H1 (cell line): ENCODE measurements around the gene ID1. TPM values are rescaled to one million over a fixed set of nuclear protein-coding genes. Genes with fewer than 3 reads are reported as not detected.

Source experiments
- CTCF ChIA-PET: fragments of 300-600 bp; sonication (Branson Sonifier 250); formaldehyde crosslinking; loops from one replicate; lab custom pipeline; 2021; ENCODE audit not compliant: partially characterized antibody; lab: Charles Lee
- POLR2A ChIA-PET: fragments of 300-600 bp; sonication (Branson Sonifier 250); formaldehyde crosslinking; loops from one replicate; lab custom pipeline; 2021; ENCODE audit warnings: inconsistent platforms; ENCODE audit not compliant: partially characterized antibody; lab: Charles Lee
- DNase-seq, 2 experiments: peaks; one replicate each; pipeline versions ENCODE4 v3.0.0 to v3.0.0-alpha.2; 2010 to 2022; ENCODE audit warnings: low spot score in 2 of 2, low read depth in 1 of 2, mixed read lengths in 1 of 2
- FAIRE-seq: peaks from 2 replicates; lab custom pipeline; 2011; peaks lifted over from hg19 to GRCh38; lab: Jason Lieb, UNC
- H2AFZ ChIP-seq: 2 replicates; pipeline ENCODE4 v1.8.1; 2012; ENCODE audit warnings: low read length, inconsistent platforms
- H2AK5ac ChIP-seq: 2 replicates; pipeline ENCODE4 v1.6.1; 2013; ENCODE audit warnings: low read depth, low read length
- H2BK120ac ChIP-seq: replicated peaks from 2 replicates; pipeline ENCODE3; 2013; ENCODE audit warnings: low read depth, low read length, inconsistent platforms
- H2BK12ac ChIP-seq: 2 replicates; pipeline ENCODE4 v1.6.1; 2013; ENCODE audit warnings: low read depth, low read length
- H2BK15ac ChIP-seq: 2 replicates; pipeline ENCODE4 v1.6.1; 2013; ENCODE audit warnings: low read length
- H2BK20ac ChIP-seq: 2 replicates; pipeline ENCODE4 v1.6.1; 2013; ENCODE audit warnings: low read length
- H2BK5ac ChIP-seq: 2 replicates; pipeline ENCODE4 v1.6.1; 2013; ENCODE audit warnings: low read depth, low read length
- H3K14ac ChIP-seq: 2 replicates; pipeline ENCODE4 v1.6.1; 2013; ENCODE audit warnings: inconsistent platforms; ENCODE audit not compliant: insufficient read length
- H3K18ac ChIP-seq: 2 replicates; pipeline ENCODE4 v1.6.1; 2013; ENCODE audit warnings: low read length; ENCODE audit errors: extremely low read depth
- H3K23ac ChIP-seq: 2 replicates; pipeline ENCODE4 v1.6.1; 2013; ENCODE audit warnings: inconsistent platforms; ENCODE audit not compliant: insufficient read length
- H3K23me2 ChIP-seq: 2 replicates; pipeline ENCODE4 v1.6.1; 2013; ENCODE audit warnings: low read depth, low read length
- H3K27ac ChIP-seq: 2 replicates; pipeline ENCODE4 v1.6.1; 2011; ENCODE audit warnings: low read depth, low read length, inconsistent platforms
- H3K27me3 ChIP-seq, 4 experiments: replicated peaks in 1 of 4; 1 replicate in 1 of 4; 2 replicates in 3 of 4; pipeline versions ENCODE4 v1.6.1 to v1.8.1; 2011 to 2013; ENCODE audit warnings: low read length in 3 of 4, mild to moderate bottlenecking in 3 of 4, inconsistent platforms in 2 of 4, mixed read lengths in 2 of 4, moderate library complexity in 1 of 4; ENCODE audit not compliant: control insufficient read depth in 3 of 4, insufficient read depth in 3 of 4; ENCODE audit errors: extremely low read depth in 1 of 4
- H3K36me3 ChIP-seq, 4 experiments: 2 replicates each; pipeline versions ENCODE4 v1.6.1 to v1.8.1; 2011 to 2013; ENCODE audit warnings: mild to moderate bottlenecking in 4 of 4, low read length in 3 of 4, moderate library complexity in 2 of 4, control low read depth in 1 of 4, inconsistent platforms in 1 of 4; ENCODE audit not compliant: insufficient read depth in 4 of 4, control insufficient read depth in 2 of 4
- H3K4ac ChIP-seq: replicated peaks from 2 replicates; pipeline ENCODE3; 2013; ENCODE audit warnings: low read length, low read depth, mixed read lengths, inconsistent platforms; ENCODE audit not compliant: insufficient read length
- H3K4me1 ChIP-seq, 4 experiments: replicated peaks in 1 of 4; 1 replicate in 1 of 4; 2 replicates in 3 of 4; pipeline versions ENCODE4 v1.6.1 to v1.8.1; 2011 to 2013; ENCODE audit warnings: low read length in 3 of 4, inconsistent platforms in 2 of 4, mixed read lengths in 1 of 4; ENCODE audit not compliant: insufficient read depth in 4 of 4, control insufficient read depth in 3 of 4
- H3K4me2 ChIP-seq, 2 experiments: 2 replicates each; pipeline versions ENCODE4 v1.6.1 to v1.8.1; 2011 to 2013; ENCODE audit warnings: low read depth in 2 of 2, low read length in 2 of 2, control low read depth in 1 of 2, inconsistent platforms in 1 of 2, mild to moderate bottlenecking in 1 of 2; ENCODE audit not compliant: insufficient read depth in 1 of 2
- H3K4me3 ChIP-seq, 4 experiments: fragments of 200-600, 300-600 bp in 1 of 4; sonication (generic), shearing (Covaris generic), sonication (Bioruptor Twin) in 1 of 4; 2 replicates each; pipeline versions ENCODE4 v1.5.1 to v1.8.1; 2011 to 2016; ENCODE audit warnings: low read length in 4 of 4, low read depth in 3 of 4, control low read depth in 2 of 4, inconsistent platforms in 2 of 4, mild to moderate bottlenecking in 2 of 4, mixed read lengths in 1 of 4, moderate library complexity in 1 of 4; ENCODE audit not compliant: insufficient read depth in 2 of 4; ENCODE audit errors: extremely low read depth in 1 of 4
- H3K56ac ChIP-seq: replicated peaks from 2 replicates; pipeline ENCODE3; 2013; ENCODE audit warnings: low read depth, mild to moderate bottlenecking, mixed read lengths, low read length, inconsistent platforms; ENCODE audit not compliant: insufficient read length
- H3K79me1 ChIP-seq: 2 replicates; pipeline ENCODE4 v1.6.1; 2013; ENCODE audit warnings: low read depth, low read length, control low read depth
- H3K79me2 ChIP-seq, 2 experiments: 2 replicates each; pipeline versions ENCODE4 v1.6.1 to v1.8.1; 2012 to 2013; ENCODE audit warnings: low read length in 2 of 2, mild to moderate bottlenecking in 2 of 2, inconsistent platforms in 1 of 2; ENCODE audit not compliant: insufficient read depth in 2 of 2, control insufficient read depth in 1 of 2
- H3K9ac ChIP-seq, 4 experiments: replicated peaks in 1 of 4; 1 replicate in 1 of 4; 2 replicates in 3 of 4; pipeline versions ENCODE4 v1.6.1 to v1.8.1; 2011 to 2013; ENCODE audit warnings: low read depth in 3 of 4, low read length in 3 of 4, control low read depth in 2 of 4, mild to moderate bottlenecking in 2 of 4, moderate library complexity in 2 of 4, inconsistent platforms in 1 of 4; ENCODE audit errors: extremely low read depth in 1 of 4
- H3K9me3 ChIP-seq, 2 experiments: 2 replicates each; pipeline versions ENCODE4 v1.6.1 to v1.8.1; 2012 to 2013; ENCODE audit warnings: mild to moderate bottlenecking in 2 of 2, moderate library complexity in 2 of 2, control low read depth in 1 of 2, inconsistent platforms in 1 of 2, low read depth in 1 of 2, low read length in 1 of 2, mixed read lengths in 1 of 2; ENCODE audit not compliant: insufficient read depth in 2 of 2
- H4K20me1 ChIP-seq, 2 experiments: replicated peaks in 1 of 2; 2 replicates each; pipeline versions ENCODE3 to v1.8.1; 2011 to 2013; ENCODE audit warnings: inconsistent platforms in 2 of 2, low read length in 2 of 2, mild to moderate bottlenecking in 1 of 2; ENCODE audit not compliant: insufficient read depth in 2 of 2, control insufficient read depth in 1 of 2
- H4K5ac ChIP-seq: 2 replicates; pipeline ENCODE4 v1.6.1; 2013; ENCODE audit warnings: low read length, low read depth, mixed read lengths, inconsistent platforms; ENCODE audit not compliant: insufficient read length
- H4K8ac ChIP-seq: 2 replicates; pipeline ENCODE4 v1.8.0; 2013; ENCODE audit warnings: mild to moderate bottlenecking, moderate library complexity, low read length, inconsistent platforms; ENCODE audit not compliant: insufficient read depth; ENCODE audit errors: extremely low read depth
- H4K91ac ChIP-seq: replicated peaks from 2 replicates; pipeline ENCODE3; 2013; ENCODE audit warnings: low read length, mixed read lengths, inconsistent platforms; ENCODE audit not compliant: insufficient read length
- CEBPB ChIP-seq: IDR thresholded peaks from 2 replicates; pipeline ENCODE4 v1.6.1; 2012; ENCODE audit warnings: low read depth, low read length
- CHD1 ChIP-seq: IDR thresholded peaks from 2 replicates; pipeline ENCODE4 v1.6.1; 2012; ENCODE audit warnings: low read depth, low read length, improper control_type of control experiment
- CREB1 ChIP-seq: IDR thresholded peaks from 2 replicates; pipeline ENCODE4 v1.6.1; 2012; ENCODE audit warnings: inconsistent platforms
- EZH2 ChIP-seq: fragments of 200-600 bp; sonication (generic); IDR thresholded peaks from 2 replicates; pipeline ENCODE4 v1.7.1; 2012; ENCODE audit warnings: low read depth, mild to moderate bottlenecking, moderate library complexity, low read length, inconsistent platforms; ENCODE audit not compliant: severe bottlenecking
- JUND ChIP-seq: IDR thresholded peaks from 2 replicates; pipeline ENCODE4 v1.6.1; 2011; ENCODE audit warnings: mild to moderate bottlenecking, improper control_type of control experiment, low read length
- POU5F1 ChIP-seq: IDR thresholded peaks from 2 replicates; pipeline ENCODE4 v1.6.1; 2011; ENCODE audit warnings: low read depth, mild to moderate bottlenecking, low read length, moderate library complexity
- WGBS, 2 experiments: shearing (Covaris generic) in 1 of 2; methylation state at CpG; one replicate each; pipeline versions ENCODE4 v1.1.6 to v1.1.7; 2013 to 2015; ENCODE audit warnings: low lambda C conversion rate in 2 of 2, mixed read lengths in 2 of 2, inconsistent platforms in 1 of 2, low coverage in 1 of 2, missing lambda C conversion rate in 1 of 2; ENCODE audit not compliant: insufficient replicate concordance in 2 of 2, insufficient coverage in 1 of 2, insufficient read length in 1 of 2; ENCODE audit errors: extremely low coverage in 1 of 2, missing lambda C conversion rate in 1 of 2; 5-methylcytosine and 5-hydroxymethylcytosine counted together
- polyA plus RNA-seq, 7 experiments: library from polyadenylated mRNA; depleted of rRNA in 3 of 7; stranded (reverse) in 5 of 7; unstranded in 2 of 7; fragments of >200 nt in 5 of 7; fragments of 200-250 nt in 2 of 7; gene quantifications; 1 replicate in 5 of 7; 2 replicates in 1 of 7; 4 replicates in 1 of 7; pipeline versions ENCODE4 v1.2.1 to v1.2.3, GENCODE V29; 2011 to 2013; ENCODE audit warnings: missing spikeins in 2 of 7, mixed read lengths in 2 of 7
- total RNA-seq: library from RNA; stranded (reverse); fragmentation: NEBNext Ultra II Directional; extraction: Animal tissue kit (Norgen Biotek cat#: 25700); gene quantifications from 2 replicates; pipeline ENCODE4 v1.2.1, GENCODE V29; 2021
- TF ChIP-seq, protein P1 (sequence below): IDR thresholded peaks from 2 replicates; pipeline ENCODE4 v1.6.1; 2012; ENCODE audit warnings: inconsistent platforms

Gene ID1
- total and polyA plus RNA-seq, 2 of the 8 experiments (the other 6 are each of a cell fraction or from before 2014, with no cell fraction given), result 120 to 357 TPM

GRCh38 chr20:31652917-31653396, 47.9 kb downstream of the ID1 start:
- no peak overlapping the region for H2BK20ac ChIP-seq
- 87% methylated on average over 5 of the region's 5 CpGs; no CpG with 5 or more reads in 1 of the 2 experiments for WGBS, 2 experiments
- no peak for FAIRE-seq
- TF ChIP-seq EZH2, result no peak
- no peak for TF ChIP-seq CREB1
- TF ChIP-seq CHD1, result no peak
- no peak for TF ChIP-seq JUND
- no peak for TF ChIP-seq POU5F1
- no peak for TF ChIP-seq CEBPB
- TF ChIP-seq, protein P1, sequence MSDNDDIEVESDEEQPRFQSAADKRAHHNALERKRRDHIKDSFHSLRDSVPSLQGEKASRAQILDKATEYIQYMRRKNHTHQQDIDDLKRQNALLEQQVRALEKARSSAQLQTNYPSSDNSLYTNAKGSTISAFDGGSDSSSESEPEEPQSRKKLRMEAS, result no peak

More at GRCh38 chr20:31652917-31653396, 47.9 kb downstream of the ID1 start:
- Histone ChIP-seq H3K23me2 (no peaks in the 10 kb centered on the region), H2AK5ac (no peak overlapping the region), H3K9me3 (no peaks in the 10 kb centered on the region), H3K36me3 (no peaks in the 10 kb centered on the region), H2BK120ac (no peak overlapping the region), H3K27me3 (no peaks in the 10 kb centered on the region), H3K4ac (no peak overlapping the region), H2BK5ac (no peak overlapping the region), H3K27ac (no peak overlapping the region), H3K79me2 (no peaks in the 10 kb centered on the region), H2AFZ (no peak overlapping the region), H3K56ac (no peak overlapping the region), H3K79me1 (no peaks in the 10 kb centered on the region), H3K14ac (no peak overlapping the region), H2BK12ac (no peak overlapping the region), H3K18ac (no peak overlapping the region), H2BK15ac (no peak overlapping the region), H3K4me3 (no peak overlapping the region), H4K20me1 (no peaks in the 10 kb centered on the region), H3K23ac (no peak overlapping the region), H4K8ac (no peak overlapping the region), H3K4me2 (no peak overlapping the region), H3K4me1 (no peaks in the 10 kb centered on the region), H4K91ac (no peak overlapping the region), H3K9ac (no peak overlapping the region), H4K5ac (no peak overlapping the region)
- no peak for DNase-seq
- ChIA-PET CTCF (interaction anchor here (0.6 to 2.5 kb wide), 4 partner anchors 11 to 136 kb away, joined by 3 to 10 read pairs (median 7); partner anchors contain the start of gene BCL2L1), POLR2A (no interaction called here)
